ENCODE measurements around the gene C16orf90. TPM values are rescaled to one million over a fixed set of nuclear protein-coding genes. Genes with fewer than 3 reads are reported as not detected.

The C16orf90 gene, protein sequence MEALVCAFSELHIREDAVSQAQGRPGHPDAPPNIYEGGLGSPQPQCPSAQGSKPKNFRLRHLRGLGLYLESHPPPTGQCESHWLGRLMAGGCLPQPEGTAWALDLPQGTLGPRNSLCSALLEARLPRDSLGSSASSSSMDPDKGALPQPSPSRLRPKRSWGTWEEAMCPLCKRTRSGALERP
- total RNA-seq, result not detected
- not detected for polyA plus RNA-seq

DNA sequence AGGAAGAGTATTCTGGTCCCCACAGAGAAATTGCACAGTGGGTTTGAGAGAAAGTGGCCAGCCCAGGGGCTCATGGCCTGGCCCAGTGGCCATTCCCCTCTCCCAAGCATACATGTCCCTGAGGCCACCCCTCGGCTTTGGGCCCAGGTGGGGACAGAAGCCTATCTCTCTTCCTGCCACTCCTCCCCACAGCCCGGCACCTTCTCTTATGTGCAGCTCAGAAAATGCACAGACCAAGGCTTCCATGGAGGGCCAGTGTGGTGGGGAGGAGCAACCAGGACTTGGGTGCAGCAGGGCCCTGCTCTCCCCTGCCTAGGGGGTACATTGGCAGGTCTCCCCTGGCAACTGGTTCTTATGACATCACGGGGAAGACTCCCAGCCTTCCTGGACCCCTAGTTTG is at the start of gene C16orf90:
C16orf90 (minus strand) TSS at position 314 of the 400 bp plus-strand sequence; CDS start at position 246, 68 bp downstream.
- no peak within 1 kb of the TSS for H3K9ac ChIP-seq (ENCODE audit: low read depth in 1 of 2, low read length in 2 of 2)
- 97% methylated on average over 3 of the region's 3 CpGs for WGBS

More for the DNA sequence above, at the start of gene C16orf90:
- no peak for DNase-seq (ENCODE audit: low spot score)
- Histone ChIP-seq H3K4me1 (ENCODE audit: control insufficient read depth in 4 of 4, insufficient read depth in 4 of 4, low read length in 3 of 4) (peaks cover 0 to 6% (median 4%) of the 10 kb centered on the region in 4 donors), H3K36me3 (ENCODE audit: control insufficient read depth in 4 of 4, insufficient read depth in 3 of 4, low read depth in 1 of 4, low read length in 3 of 4) (no peaks in the 10 kb centered on the region), H3K27ac (ENCODE audit: low read depth in 1 of 2, low read length in 2 of 2) (no peak within 1 kb of the TSS), H3K9me3 (ENCODE audit: control insufficient read depth in 4 of 4, low read length in 3 of 4) (no peaks in the 10 kb centered on the region), H3K27me3 (ENCODE audit: control insufficient read depth in 4 of 4, insufficient read depth in 4 of 4, low read length in 3 of 4) (no peaks in the 10 kb centered on the region), H3K4me3 (ENCODE audit: low read depth in 1 of 3, low read length in 3 of 3) (no peak within 1 kb of the TSS)
- no peak for TF ChIP-seq HNF4A (conservative IDR thresholded peaks at IDR 0.05)
- no peak for TF ChIP-seq RAD21 (IDR thresholded peaks at IDR 0.05)
- no peak for TF ChIP-seq EGR1 (IDR thresholded peaks at IDR 0.05; ENCODE audit: low read depth in 2 of 2)
- TF ChIP-seq FOXA2 (IDR thresholded peaks at IDR 0.05), result no peak
- TF ChIP-seq, protein P1, sequence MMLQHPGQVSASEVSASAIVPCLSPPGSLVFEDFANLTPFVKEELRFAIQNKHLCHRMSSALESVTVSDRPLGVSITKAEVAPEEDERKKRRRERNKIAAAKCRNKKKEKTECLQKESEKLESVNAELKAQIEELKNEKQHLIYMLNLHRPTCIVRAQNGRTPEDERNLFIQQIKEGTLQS (IDR thresholded peaks at IDR 0.05), result no peak
- no peak for TF ChIP-seq GABPA (IDR thresholded peaks at IDR 0.05 in 1 of 2, conservative IDR thresholded peaks at IDR 0.05 in 1 of 2)
- TF ChIP-seq HNF4G (IDR thresholded peaks at IDR 0.05), result no peak
- no peak for TF ChIP-seq ZBTB33 (IDR thresholded peaks at IDR 0.05)
- TF ChIP-seq, protein P2, sequence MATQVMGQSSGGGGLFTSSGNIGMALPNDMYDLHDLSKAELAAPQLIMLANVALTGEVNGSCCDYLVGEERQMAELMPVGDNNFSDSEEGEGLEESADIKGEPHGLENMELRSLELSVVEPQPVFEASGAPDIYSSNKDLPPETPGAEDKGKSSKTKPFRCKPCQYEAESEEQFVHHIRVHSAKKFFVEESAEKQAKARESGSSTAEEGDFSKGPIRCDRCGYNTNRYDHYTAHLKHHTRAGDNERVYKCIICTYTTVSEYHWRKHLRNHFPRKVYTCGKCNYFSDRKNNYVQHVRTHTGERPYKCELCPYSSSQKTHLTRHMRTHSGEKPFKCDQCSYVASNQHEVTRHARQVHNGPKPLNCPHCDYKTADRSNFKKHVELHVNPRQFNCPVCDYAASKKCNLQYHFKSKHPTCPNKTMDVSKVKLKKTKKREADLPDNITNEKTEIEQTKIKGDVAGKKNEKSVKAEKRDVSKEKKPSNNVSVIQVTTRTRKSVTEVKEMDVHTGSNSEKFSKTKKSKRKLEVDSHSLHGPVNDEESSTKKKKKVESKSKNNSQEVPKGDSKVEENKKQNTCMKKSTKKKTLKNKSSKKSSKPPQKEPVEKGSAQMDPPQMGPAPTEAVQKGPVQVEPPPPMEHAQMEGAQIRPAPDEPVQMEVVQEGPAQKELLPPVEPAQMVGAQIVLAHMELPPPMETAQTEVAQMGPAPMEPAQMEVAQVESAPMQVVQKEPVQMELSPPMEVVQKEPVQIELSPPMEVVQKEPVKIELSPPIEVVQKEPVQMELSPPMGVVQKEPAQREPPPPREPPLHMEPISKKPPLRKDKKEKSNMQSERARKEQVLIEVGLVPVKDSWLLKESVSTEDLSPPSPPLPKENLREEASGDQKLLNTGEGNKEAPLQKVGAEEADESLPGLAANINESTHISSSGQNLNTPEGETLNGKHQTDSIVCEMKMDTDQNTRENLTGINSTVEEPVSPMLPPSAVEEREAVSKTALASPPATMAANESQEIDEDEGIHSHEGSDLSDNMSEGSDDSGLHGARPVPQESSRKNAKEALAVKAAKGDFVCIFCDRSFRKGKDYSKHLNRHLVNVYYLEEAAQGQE (IDR thresholded peaks at IDR 0.05), result no peak
- TF ChIP-seq FOXA1 (IDR thresholded peaks at IDR 0.05), result no peak
- TF ChIP-seq CTCF (IDR thresholded peaks at IDR 0.05; ENCODE audit: low read depth, low read length, missing input control), result no peak
- TF ChIP-seq, protein P3, sequence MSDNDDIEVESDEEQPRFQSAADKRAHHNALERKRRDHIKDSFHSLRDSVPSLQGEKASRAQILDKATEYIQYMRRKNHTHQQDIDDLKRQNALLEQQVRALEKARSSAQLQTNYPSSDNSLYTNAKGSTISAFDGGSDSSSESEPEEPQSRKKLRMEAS (IDR thresholded peaks at IDR 0.05), result no peak
- TF ChIP-seq TAF1 (conservative IDR thresholded peaks at IDR 0.05), result no peak
- no peak for TF ChIP-seq SP1 (IDR thresholded peaks at IDR 0.05)
- TF ChIP-seq NR2F2 (IDR thresholded peaks at IDR 0.05), result no peak

All from liver (tissue), 9 donors.